Fibroblast of skin of right quadriceps (primary cell): Measurements from ENCODE around the gene KIAA0825.
A peak's percentile ranks its signal among the peaks of the same experiment; 100 is the strongest.
"Not testable (repeated sequence)": the region's sequence is repeated elsewhere in the genome, so short reads cannot be mapped to it uniquely, and the experiment has no call there.

Experiments
- DNase-seq: peaks from one replicate; pipeline ENCODE4 v3.0.0-alpha.2; 2013

Gene KIAA0825

DNA sequence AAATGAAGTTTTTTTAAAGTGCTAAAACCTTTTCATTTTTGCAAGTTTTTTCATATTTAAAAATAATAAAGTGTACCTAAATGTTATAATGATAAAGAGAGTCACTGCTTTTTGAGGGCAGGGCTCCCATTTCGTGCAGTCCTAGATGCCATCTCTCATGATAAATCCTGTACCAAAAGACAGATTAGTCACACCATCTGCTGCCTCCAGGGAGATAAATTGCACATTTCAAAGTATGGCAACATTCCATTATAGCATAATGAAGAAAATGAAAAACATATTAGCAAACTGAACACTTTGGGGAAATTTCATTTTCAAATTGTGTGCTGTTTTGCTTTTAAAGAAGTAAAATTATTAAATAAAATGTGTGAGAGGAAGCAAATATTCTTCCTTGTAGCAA is 257.2 kb downstream of the KIAA0825 start:
- DNase-seq = peak; percentile 5

DNA sequence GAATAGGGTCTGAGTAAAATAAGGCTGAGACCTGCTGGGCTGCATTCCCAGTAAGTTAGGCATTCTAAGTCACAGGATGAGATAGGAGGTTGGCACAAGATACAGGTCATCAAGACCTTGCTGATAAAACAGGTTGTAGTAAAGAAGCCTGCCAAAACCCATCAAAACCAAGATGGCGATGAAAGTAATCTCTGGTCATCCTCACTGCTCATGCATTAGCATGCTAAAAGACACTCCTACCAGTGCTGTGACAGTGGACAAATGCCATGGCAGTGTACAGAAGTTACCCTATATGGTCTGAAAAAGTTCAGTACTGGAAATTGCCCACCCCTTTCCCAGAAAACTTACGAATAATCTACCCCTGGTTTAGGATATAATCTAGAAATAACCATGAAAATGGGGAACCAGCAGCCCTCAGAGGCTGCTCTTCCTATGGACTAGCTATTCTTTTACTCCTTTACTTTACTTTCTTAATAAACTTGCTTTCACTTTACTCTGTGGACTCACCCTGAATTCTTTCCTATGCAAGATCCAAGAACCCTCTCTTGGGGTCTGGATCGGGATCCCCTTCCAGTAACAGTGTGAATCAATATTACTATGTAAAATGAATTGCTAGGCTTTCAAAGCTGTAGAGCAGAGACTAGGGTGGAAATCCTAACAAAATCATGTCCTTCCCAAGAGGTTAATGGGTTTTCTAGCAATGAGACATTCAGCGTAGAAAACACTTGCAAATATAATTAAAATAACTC is 257.8 kb downstream of the KIAA0825 start:
- DNase-seq = no peak

DNA sequence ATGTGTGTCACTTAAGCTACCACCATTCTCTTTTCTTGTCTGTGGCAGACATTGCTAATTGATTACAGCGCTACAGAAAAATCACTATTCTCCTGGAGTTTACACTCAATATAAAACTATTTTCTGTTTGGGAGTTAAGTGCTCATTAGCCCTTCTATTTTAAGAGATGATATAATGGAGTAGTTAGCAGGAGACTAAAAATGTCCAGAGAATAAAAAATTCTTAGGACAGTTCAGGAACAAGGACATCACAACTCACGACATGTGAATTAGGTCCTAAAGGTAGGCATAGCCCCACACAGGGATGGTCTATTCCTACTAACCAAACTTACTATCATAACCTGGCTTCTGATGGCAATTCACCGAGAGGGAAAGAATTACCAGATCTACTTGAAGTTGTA is 258.5 kb downstream of the KIAA0825 start:
- no peak for DNase-seq

DNA sequence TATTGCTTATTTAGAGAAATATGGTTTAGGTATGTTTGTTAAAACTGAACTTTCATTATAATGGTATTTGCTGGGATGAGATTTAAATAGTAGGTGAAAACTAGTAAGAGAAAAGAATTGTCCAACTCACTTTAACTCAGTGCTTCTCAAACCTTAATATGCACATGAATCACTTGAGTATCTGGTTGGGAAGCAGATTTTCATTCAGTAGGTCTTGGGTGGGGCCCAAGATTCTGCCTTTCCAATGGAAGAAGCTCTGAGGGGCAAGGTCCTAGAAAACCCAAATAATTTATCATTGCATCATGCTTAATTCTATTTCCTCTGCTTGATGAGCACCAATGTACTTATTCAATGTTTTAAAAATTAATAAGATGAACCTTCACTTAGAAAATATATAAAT is 262.6 kb downstream of the KIAA0825 start:
- no peak for DNase-seq

DNA sequence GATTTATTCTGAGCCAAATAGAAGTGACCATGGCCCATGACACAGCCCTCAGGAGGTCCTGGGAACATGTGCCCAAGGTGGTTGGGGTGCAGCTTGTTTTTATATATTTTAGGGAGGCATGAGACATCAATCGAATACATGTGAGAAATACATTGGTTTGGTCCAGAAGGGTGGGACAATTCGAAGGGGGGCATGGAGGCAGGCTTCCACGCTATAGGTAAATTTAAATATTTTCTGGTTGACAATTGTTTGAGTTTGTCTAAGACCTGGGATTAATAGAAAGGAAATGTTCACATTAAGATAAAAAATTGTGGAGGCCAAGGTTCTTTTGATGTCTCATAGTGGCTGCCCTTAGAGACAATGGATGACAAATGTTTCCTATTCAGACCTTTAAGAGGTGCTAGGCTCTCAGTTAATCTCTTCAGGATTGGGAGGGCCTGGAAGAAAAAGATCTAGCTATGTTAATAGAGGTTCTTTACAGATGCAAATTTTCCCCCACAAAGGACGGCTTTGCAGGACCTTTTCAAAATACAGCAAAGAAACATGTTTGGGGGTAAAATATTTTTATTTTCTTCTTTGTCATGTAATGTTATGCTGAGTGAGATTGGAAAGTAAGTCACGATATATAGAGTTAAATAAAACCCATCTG is 263.4 kb downstream of the KIAA0825 start:
- not testable (repeated sequence) for DNase-seq

DNA sequence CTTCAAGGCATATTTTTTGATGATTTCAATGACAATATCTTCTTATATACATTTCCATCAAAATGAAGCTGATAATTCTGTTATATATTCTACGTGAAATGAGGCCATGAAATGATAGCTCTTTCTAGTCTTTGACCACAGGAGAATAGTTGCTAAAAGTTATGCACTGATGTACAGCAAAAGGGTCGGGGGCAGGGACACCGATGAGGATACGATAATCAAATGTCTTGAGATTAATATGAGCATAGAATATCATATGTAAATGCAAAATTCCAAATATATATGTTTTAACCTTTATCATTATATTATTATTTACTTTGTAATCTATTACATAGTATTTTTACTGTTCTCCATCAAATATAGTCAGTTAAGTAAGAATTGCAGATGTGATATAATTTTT is 264.8 kb downstream of the KIAA0825 start:
- no peak for DNase-seq

DNA sequence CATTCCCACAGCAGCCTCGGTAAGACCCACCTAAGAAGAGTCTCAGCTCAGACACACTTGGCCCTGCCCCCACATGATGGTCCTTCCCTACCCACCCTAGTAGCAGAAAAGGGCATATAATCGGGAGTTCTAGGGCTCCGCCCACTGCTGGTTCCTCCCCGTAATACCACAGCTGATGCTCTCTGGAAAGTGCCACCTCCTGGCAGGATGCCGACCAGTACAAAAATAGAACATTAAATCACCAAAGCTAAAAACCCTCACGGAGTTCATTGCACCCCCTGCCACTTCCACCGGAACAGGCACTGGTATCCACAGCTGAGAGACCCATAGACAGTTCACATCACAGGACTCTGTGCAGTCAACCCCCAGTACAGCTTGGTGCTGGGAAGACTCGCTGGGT is 271.3 kb downstream of the KIAA0825 start:
- DNase-seq = no peak

DNA sequence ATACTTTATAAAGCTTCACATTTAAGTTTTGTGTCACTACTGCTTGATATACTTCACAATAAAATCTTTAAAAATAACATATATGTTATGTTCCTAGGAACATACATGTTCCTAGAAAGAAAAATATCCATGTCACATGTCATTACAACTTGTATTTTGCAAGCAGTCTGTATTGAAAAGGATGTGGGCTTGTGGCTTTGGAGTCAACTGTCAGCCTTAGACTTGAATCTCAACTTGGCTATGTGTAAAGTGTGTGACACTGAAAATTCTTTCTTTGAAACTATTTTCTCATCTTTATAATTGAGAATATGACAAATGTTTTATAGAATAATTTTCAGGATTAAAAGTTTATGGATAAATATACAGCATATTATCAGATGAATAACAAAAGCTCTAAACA is 273.1 kb downstream of the KIAA0825 start:
- DNase-seq = no peak

DNA sequence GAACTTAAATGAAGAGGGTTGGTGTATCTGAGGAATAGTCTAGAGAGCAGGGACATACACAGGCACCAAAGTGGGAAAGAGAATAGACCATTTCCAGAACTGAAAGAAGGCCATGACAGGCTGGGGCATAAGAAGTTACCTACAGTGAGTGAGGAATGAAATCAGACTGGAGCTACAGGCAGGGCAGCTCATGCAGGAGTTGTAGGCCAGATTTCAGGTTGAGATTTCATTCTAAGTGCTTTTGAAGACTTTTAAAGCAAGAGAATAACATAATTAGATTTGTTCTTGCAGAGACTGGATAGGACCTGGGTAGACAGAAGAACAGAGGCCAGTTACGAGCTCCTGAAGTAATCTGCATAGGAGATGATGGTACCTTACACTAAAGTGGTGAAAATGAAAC is 280.8 kb downstream of the KIAA0825 start:
- DNase-seq = no peak

DNA sequence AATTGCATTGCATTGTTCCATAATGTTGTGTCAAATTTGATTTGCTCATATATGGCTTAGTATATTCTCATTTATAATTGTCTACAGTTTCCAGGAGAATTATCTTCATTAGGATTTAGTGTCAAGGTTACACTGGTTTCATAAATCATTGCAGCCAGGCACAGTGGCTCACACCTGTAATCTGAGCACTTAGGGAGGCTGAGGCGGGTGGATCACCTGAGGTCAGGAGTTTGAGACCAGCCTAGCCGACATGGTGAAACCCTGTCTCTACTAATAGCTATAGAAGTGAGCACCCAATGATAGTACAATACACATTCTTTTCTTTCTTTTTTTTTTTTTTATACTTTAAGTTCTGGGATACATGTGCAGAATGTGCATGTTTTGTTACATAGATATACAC is 282.5 kb downstream of the KIAA0825 start:
- DNase-seq = no peak

DNA sequence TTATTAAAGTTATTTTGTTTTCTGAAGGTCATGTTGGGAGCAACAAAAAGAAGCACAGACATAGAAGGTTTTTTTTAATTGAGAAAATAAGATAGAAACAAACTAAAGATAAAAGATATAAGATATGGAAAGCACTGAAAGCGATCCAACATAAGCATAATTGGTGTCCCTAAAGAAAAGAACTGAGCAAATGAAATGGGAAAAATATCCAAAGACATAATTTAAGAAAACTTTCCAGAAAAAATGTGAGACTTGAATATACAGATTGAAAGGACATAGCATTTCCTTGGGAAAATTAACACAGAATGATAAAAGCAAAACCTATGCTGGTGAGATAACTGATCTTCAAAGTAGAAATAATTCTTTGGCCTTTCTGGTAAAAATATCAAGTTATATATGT is 289.3 kb downstream of the KIAA0825 start:
- DNase-seq = no peak

DNA sequence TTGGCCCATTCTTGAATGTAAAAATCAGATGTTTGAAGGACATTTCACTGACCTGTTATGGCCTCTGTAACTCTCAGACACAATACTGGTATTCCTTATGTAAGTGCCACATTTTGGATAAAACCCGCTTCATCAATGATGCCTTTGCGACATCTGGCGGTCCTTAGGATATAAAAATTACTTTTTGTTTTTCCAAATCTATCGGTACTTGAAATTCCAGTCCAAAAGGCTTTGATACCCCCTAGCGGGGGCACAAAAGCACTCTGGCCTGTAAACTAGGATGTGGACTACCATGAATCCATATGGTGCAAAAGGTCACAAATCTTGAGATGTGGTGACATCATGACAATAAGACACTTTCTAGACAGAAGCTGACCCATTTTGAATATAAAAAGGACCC is 291.8 kb downstream of the KIAA0825 start:
- no peak for DNase-seq

DNA sequence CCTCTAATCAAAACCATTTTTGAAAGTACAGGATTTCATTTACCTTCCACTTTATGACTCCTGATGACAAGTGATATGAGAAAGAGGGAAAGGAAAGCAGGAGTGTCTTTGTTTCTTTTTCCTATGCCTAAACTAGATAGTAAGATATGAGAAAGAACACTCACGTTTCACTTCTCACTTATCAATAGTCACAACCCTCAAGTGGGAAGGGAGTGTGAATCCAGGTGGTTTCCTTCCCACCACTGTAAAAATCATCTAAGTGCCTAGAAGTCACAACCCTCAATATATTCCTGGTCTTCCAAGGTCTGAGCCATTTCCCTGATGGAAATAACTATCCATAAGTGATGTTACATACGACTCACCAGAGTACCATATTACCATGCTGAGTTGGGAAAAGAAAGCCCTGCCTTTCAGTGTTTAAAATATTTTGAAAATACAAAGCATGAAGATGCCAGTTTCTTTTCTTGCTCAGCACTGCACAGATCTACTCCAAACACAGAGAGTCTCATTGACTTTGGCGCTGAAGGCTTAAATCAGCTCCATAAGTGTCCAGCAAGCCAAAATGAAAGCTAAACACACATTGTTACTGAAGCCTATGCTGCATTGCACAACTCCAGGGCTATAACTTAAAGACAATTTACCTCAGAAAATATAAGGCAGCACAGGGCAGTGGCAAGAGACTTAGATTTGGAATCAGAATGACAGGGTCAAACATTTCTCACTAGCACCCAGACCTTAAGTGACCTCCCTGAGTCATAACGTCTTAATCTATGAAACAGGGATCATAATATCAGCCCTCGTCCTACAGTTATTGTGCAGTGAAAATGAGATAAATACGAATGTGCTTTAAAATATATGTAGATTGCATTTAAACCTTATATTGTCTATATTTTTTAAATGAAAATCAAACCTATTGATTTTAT is 301.2 kb downstream of the KIAA0825 start:
- no peak for DNase-seq

DNA sequence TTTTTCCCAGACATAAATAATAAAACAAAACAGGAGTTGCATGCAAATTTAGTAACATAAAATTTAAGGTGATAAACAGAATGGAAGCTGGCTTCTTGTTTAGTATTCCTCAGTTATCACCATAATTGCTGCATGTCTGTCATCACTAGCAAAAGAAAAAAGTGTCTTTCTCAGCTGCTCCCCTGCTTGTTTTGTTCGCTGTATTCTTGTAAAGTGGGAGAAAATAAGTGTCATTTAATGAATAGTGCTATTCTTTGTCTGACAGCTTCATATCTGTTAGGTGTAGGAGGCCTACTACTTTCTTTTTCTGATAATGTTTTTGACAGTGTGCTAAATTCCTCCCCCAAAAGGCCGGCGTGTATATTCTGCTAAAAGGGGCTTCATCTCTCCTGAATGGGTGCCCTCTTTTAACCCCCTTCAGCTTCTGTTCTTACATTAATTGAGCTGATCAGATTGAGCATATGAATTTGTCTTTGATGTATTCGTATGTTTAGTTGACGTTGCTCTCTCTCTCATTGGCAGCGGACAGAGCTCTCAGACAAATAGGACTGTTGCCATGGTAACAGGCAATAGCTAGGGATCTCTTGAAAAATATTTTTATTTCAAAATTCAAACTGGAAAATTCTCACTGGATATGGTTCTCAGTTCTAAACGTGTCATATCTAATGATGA is 303.8 kb downstream of the KIAA0825 start:
- DNase-seq = no peak

DNA sequence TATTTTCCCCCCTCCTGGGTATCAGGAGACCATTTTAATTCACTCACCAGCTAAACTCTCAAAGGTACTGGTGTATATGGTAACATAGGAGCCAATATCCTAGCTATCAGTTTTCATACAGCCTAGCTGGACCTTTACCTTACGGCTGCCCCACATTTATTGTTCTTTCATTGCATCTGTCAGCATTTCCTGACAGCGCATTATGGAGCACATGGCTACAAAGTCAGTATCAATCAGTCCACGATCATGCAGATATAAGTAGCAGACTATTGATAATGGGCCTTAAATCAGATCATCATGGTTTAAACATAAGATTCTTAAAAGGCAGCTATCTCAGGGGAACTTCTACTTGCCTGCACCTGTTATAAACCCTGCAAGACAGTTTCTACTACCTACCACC is 304.7 kb downstream of the KIAA0825 start:
- DNase-seq = no peak

DNA sequence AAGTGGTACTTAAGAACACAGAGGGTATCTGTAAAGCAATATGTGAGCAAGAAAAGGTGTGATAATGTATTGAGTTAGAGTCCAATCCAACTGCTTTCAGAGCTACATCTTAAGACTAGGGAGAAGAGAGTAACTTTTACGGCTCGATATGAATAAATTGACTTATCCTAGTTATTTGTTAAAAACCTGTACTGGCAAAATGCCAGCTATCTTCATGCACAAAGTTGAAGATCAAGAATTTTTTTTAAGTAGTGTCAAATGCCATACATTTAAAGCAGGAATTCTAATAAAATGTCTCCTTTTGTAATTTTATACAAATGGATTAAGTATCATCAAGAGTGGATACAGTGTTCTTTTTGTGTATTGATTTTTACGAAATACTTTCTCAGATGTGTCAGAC is 305.2 kb downstream of the KIAA0825 start:
- no peak for DNase-seq

DNA sequence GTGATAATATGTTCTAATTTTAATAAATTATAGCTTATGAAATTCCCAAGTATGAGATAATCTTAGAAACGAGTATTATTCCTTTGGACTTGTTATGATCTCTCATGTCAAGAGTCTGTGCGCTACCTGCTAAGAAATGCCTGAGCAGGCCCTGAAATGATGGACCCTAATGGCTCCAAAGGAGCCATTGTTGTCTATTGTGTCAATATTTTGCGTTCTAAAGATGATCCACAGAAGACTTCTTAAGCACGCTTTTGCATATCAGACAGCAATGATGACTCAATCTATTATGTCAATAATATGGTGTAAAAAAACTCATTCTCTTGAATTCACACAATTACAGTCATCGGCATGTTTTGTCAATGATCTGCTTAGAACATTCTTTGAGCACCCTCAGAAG is 306.1 kb downstream of the KIAA0825 start:
- no peak for DNase-seq

DNA sequence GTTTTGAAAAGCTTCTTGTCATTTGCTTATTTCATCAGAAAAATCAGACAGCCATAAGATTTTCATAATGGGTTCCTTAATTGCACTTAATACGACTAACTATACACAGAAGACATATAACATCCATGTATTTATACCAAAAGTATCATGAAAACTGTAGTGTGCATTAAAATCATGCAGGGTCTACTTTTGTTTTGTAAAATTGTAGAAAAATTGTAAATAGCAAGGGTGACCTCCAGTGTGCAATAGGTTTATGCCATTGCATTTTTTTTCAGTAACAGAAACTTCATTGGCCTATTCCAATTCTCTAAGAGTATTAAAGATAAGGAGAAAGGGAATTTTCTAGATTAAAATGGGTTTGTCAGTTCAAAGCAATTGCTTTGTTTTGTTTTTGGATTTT is 307.6 kb downstream of the KIAA0825 start:
- DNase-seq = no peak

DNA sequence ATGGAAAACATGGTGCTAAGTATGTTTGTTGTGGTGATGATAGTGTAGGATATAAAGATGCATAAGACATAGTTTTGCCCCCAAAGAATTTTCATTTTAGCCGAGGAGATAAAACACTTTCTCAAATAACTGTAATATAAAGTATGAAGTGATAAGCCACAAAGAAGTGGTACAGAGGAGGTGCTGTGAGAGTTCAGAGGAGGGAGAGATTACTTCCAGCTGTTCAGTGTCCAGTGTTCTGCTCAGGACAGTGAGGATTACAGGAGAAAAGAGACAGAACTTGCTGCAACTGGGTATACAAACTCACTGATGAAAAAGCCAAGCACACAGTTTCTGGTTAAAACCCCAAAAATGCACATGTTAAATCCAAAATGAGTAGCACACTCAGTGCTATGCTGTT is 309.3 kb downstream of the KIAA0825 start:
- no peak for DNase-seq

DNA sequence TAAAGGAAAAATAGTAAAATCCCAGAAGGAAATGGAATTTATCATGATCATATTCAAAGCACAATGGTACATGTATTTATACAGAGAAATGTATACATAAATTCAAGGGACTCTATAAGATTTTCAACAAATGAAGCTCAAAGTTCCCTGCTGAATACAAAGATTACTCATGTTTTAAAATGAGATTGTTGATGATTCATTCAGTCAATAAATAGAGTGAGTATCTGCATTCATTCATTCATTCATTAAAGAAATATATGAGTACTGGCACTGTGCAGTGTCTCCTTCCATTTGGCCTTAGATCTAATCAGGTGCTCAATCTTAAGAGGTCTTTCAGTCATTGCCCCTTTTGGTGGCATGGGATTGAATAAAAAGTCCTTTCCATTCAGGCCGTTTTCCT is 310.0 kb downstream of the KIAA0825 start:
- no peak for DNase-seq

DNA sequence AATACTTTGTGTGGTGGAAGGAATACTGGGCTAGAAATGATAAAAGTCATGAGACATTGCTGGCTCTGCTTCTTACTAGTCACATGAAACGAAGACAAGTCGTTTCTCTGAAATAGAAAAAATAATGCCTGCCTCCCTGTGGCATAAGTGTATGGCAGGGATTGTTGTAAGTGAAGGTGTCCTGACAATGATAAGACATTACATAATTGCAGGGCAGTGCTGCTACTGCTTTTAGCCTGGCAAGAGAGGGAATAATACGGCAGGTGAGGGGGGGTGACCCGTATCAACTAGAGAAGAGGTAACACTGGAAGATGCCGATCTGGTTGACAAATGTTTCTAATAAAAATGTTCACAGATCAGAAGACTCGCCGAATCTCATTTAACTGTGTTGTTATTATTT is 314.3 kb downstream of the KIAA0825 start:
- no peak for DNase-seq

DNA sequence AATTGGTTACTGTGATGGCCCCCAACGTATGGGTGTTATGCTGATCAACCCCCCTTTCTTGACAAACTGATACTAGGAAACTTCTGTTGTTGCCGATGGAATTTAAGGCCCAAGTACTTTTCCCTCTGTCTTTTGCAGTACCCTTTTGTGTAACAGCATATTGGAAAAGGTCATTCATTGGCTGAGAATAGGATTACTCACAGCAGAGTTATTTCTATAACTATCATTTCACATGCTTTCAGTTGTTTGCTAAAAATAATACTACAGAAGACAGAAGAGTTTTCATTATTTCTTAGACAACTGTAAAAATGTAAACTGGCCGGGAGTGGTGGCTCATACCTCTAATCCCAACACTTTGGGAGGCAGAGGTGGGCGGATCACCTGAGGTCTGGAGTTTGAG is 329.5 kb downstream of the KIAA0825 start:
- DNase-seq = peak; percentile 55

DNA sequence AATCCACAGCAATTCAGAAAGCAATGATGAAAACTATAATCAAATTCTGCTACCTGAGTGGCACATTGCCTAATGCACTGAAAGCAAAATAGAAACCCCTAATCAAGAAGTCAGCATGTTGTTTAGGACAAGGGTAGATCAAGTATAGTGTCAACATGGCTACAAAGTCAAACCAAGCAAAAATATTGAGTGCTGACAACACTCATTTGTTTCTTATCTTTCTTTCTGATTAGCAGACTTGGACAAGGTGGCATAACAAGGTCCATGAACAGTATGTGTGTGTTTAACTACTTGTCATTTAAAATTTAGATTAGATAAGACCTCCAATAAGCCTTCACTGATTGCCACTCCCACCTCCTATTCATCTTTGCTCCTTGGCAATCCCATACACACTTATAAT is 332.4 kb downstream of the KIAA0825 start:
- DNase-seq = no peak
